Fibroblast of the aortic adventitia (primary cell): ENCODE results near the gene NTRK3. TPM values are rescaled to one million over a fixed set of nuclear protein-coding genes. Genes with fewer than 3 reads are reported as not detected.
"Not testable (repeated sequence)": the region's sequence is repeated elsewhere in the genome, so short reads cannot be mapped to it uniquely, and the experiment has no call there.

ENCODE experiments used
- DNase-seq: peaks from one replicate; pipeline ENCODE4 v3.0.0-alpha.2; 2010; ENCODE audit warnings: low read depth
- H3K4me3 ChIP-seq: 2 replicates; pipeline ENCODE4 v1.5.1; 2011; ENCODE audit warnings: low read depth, mild to moderate bottlenecking, control low read depth, low read length, moderate library complexity
- CTCF ChIP-seq: IDR thresholded peaks from 2 replicates; pipeline ENCODE4 v1.5.1; 2011; ENCODE audit warnings: mild to moderate bottlenecking, low read length, control low read depth, inconsistent platforms; ENCODE audit not compliant: insufficient read depth
- total RNA-seq: library from RNA; depleted of rRNA; stranded (reverse); fragments of >200 nt; gene quantifications from 2 replicates; pipeline ENCODE4 v1.2.3, GENCODE V29; 2012; ENCODE audit warnings: low replicate concordance

The NTRK3 gene
- total RNA-seq, 1 donor = 19.6 TPM

DNA sequence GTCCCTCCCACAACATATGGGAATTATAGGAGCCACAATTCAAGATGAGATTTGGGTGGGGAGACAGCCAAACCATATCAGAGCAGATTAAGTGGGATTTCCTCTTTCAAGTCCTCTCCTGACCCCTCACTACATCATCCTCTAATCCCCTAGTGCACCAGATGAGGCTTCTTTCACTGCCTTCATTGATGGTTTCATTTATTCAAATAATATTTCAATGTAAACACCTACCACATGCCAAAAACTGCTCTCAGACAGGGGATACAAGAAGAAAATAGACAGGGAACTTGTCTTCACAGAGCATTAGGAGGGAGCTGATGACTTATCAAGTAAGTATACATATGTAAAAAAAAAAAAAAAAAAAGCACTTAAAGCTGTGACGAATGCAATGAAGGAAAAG lies 180.2 kb downstream of the NTRK3 start:
- no peak for TF ChIP-seq CTCF
- peak; percentile 13 for DNase-seq
- no peak overlapping the region for H3K4me3 ChIP-seq

GRCh38 chr15:88075102-88075501 lies 181.4 kb downstream of the NTRK3 start:
- no peak for TF ChIP-seq CTCF
- H3K4me3 ChIP-seq = no peak overlapping the region
- DNase-seq = no peak

- no peak for TF ChIP-seq CTCF
- DNase-seq = peak; percentile 33
- no peak overlapping the region for H3K4me3 ChIP-seq
Observed at GRCh38 chr15:88074386-88074785, 182.2 kb downstream of the NTRK3 start.

- DNase-seq = no peak
- no peak for TF ChIP-seq CTCF
- H3K4me3 ChIP-seq = no peak overlapping the region
Observed at GRCh38 chr15:88073391-88073691, 183.2 kb downstream of the NTRK3 start.

- no peak for DNase-seq
- no peak overlapping the region for H3K4me3 ChIP-seq
- TF ChIP-seq CTCF = no peak
Observed at GRCh38 chr15:88072598-88073390, 183.7 kb downstream of the NTRK3 start.

GRCh38 chr15:88072133-88072532 lies 184.4 kb downstream of the NTRK3 start:
- DNase-seq = not testable (repeated sequence)

DNA sequence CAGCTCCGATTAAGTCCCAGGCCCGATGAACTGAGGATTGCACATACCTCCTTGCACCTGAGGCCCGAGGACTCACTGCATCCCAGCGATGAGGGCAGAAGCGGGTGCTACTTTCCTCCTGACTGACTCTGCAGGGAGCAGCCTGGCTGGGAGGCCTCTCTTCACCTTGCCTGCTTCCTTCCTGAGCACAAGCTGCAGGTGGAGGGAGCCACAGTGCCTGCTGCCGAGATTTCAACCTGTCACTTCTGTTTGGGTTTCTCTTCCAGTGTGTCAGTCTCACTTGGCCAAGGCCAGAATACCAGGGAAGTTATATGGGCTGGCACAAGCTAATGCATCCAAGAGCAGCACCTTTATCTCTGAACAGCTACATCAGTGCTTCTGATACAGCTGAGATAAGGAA lies 185.4 kb downstream of the NTRK3 start:
- DNase-seq = no peak
- no peak for TF ChIP-seq CTCF

More at GRCh38 chr15:88072133-88072532, 184.4 kb downstream of the NTRK3 start:
- H3K4me3 ChIP-seq = not testable (repeated sequence)

More for the DNA sequence above, 185.4 kb downstream of the NTRK3 start:
- no peak overlapping the region for H3K4me3 ChIP-seq
